Ureter (tissue), 1 donor: ENCODE results near the gene TBC1D2B. TPM values are rescaled to one million over a fixed set of nuclear protein-coding genes. Genes with fewer than 3 reads are reported as not detected.
A peak's percentile ranks its signal among the peaks of the same experiment; 100 is the strongest.
"Not testable (repeated sequence)": the region's sequence is repeated elsewhere in the genome, so short reads cannot be mapped to it uniquely, and the experiment has no call there.

Source experiments
- DNase-seq: peaks from one replicate; pipeline ENCODE4 v3.0.0-alpha.2; 2020; ENCODE audit warnings: low spot score
- total RNA-seq: library from RNA; stranded (reverse); gene quantifications from one replicate; pipeline ENCODE4 v1.2.4, GENCODE V29; 2023
- donor health status: DM: yes; HTN: yes; CAD: no.

Gene TBC1D2B
- total RNA-seq, 1 donor from 2014 or later, result 103 TPM

- no peak for DNase-seq
Measured at GRCh38 chr15:77988347-77989295, 88.9 kb downstream of the TBC1D2B start.

GRCh38 chr15:77987765-77988136 is 89.8 kb downstream of the TBC1D2B start:
- DNase-seq, result not testable (repeated sequence)

- no peak for DNase-seq
Measured at GRCh38 chr15:77986891-77987764, 90.4 kb downstream of the TBC1D2B start.

GRCh38 chr15:77985931-77986480 is 91.5 kb downstream of the TBC1D2B start:
- DNase-seq, result no peak

GRCh38 chr15:77985031-77985930 is 92.2 kb downstream of the TBC1D2B start:
- DNase-seq, result peak; percentile 38

GRCh38 chr15:77984446-77984861 is 93.1 kb downstream of the TBC1D2B start:
- DNase-seq, result peak; percentile 32

- peak; percentile 39 for DNase-seq
Measured at GRCh38 chr15:77983708-77984445, 93.6 kb downstream of the TBC1D2B start.

- DNase-seq, result peak; percentile 23
Measured at GRCh38 chr15:77983091-77983707, 94.3 kb downstream of the TBC1D2B start.

- DNase-seq, result peak; percentile 32
Measured at GRCh38 chr15:77982127-77982490, 95.4 kb downstream of the TBC1D2B start.

GRCh38 chr15:77981281-77982126 is 96.0 kb downstream of the TBC1D2B start:
- DNase-seq, result peak; percentile 32

GRCh38 chr15:77980674-77981073 is 96.8 kb downstream of the TBC1D2B start:
- not testable (repeated sequence) for DNase-seq

GRCh38 chr15:77980098-77980497 is 97.4 kb downstream of the TBC1D2B start:
- no peak for DNase-seq

GRCh38 chr15:77979157-77979556 is 98.4 kb downstream of the TBC1D2B start:
- not testable (repeated sequence) for DNase-seq

- not testable (repeated sequence) for DNase-seq
Measured at GRCh38 chr15:77978759-77979145, 98.8 kb downstream of the TBC1D2B start.

- DNase-seq, result peak; percentile 34
Measured at GRCh38 chr15:77977903-77978758, 99.4 kb downstream of the TBC1D2B start.

- not testable (repeated sequence) for DNase-seq
Measured at GRCh38 chr15:77976760-77977525, 100.6 kb downstream of the TBC1D2B start.

GRCh38 chr15:77976095-77976450 is 101.4 kb downstream of the TBC1D2B start:
- not testable (repeated sequence) for DNase-seq
